Measurements from ENCODE around the gene ANKRD53. TPM values are rescaled to one million over a fixed set of nuclear protein-coding genes. Genes with fewer than 3 reads are reported as not detected.
"Not testable (repeated sequence)": the region's sequence is repeated elsewhere in the genome, so short reads cannot be mapped to it uniquely, and the experiment has no call there.

ANKRD53 gene
- total RNA-seq, 1 donor from 2014 or later = 0.75 TPM

GRCh38 chr2:70999362-70999761 is 20.9 kb downstream of the ANKRD53 start:
- H3K4me3 ChIP-seq (ENCODE audit: low read depth, low read length) = no peak overlapping the region
- TF ChIP-seq CTCF (conservative IDR thresholded peaks at IDR 0.05; ENCODE audit: low read depth, low read length) = no peak
- no peak for DNase-seq (ENCODE audit: low read depth)

- not testable (repeated sequence) for DNase-seq (ENCODE audit: low read depth); H3K4me3 ChIP-seq (ENCODE audit: low read depth, low read length)
Measured at GRCh38 chr2:70999931-71000330, 21.5 kb downstream of the ANKRD53 start.

GRCh38 chr2:71000780-71001591 is 22.6 kb downstream of the ANKRD53 start:
- TF ChIP-seq CTCF (conservative IDR thresholded peaks at IDR 0.05; ENCODE audit: low read depth, low read length) = peak; percentile 86
- no peak for DNase-seq (ENCODE audit: low read depth)
- H3K4me3 ChIP-seq (ENCODE audit: low read depth, low read length) = peak overlapping the region; percentile 52

- no peak for TF ChIP-seq CTCF (conservative IDR thresholded peaks at IDR 0.05; ENCODE audit: low read depth, low read length)
- H3K4me3 ChIP-seq (ENCODE audit: low read depth, low read length) = no peak overlapping the region
- no peak for DNase-seq (ENCODE audit: low read depth)
Measured at GRCh38 chr2:71001592-71001927, 23.1 kb downstream of the ANKRD53 start.

- no peak overlapping the region for H3K4me3 ChIP-seq (ENCODE audit: low read depth, low read length)
- DNase-seq (ENCODE audit: low read depth) = no peak
- no peak for TF ChIP-seq CTCF (conservative IDR thresholded peaks at IDR 0.05; ENCODE audit: low read depth, low read length)
Measured at GRCh38 chr2:71001981-71002570, 23.6 kb downstream of the ANKRD53 start.

GRCh38 chr2:71003396-71003795 is 25.0 kb downstream of the ANKRD53 start:
- H3K4me3 ChIP-seq (ENCODE audit: low read depth, low read length) = no peak overlapping the region

More at GRCh38 chr2:71003396-71003795, 25.0 kb downstream of the ANKRD53 start:
- no peak for TF ChIP-seq CTCF (conservative IDR thresholded peaks at IDR 0.05; ENCODE audit: low read depth, low read length)
- no peak for DNase-seq (ENCODE audit: low read depth)
